ENCODE data around the gene PRR14L. TPM values are rescaled to one million over a fixed set of nuclear protein-coding genes. Genes with fewer than 3 reads are reported as not detected.

The PRR14L gene
- total and polyA plus RNA-seq, 2 of the 13 experiments (the other 11 are each of a cell fraction or from before 2014, with no cell fraction given) = 6.6 to 16.5 TPM

GRCh38 chr22:31661851-31662667 is 87.9 kb downstream of the PRR14L start, which contains the start of gene PISD (continued):
- TF ChIP-seq ATF1 (CRISPR knock-in tag; IDR thresholded peaks at IDR 0.05) = peak; percentile 99
- no peak for TF ChIP-seq AKNA (CRISPR knock-in tag; IDR thresholded peaks at IDR 0.05; ENCODE audit: borderline replicate concordance)
- peak; percentile 41; the same call in 1 of the 2 replicates for TF ChIP-seq ZNF766 (CRISPR knock-in tag; IDR thresholded peaks at IDR 0.05; ENCODE audit: borderline replicate concordance)
- 0 out of 2 replicates have a peak, but pooled peaks have one; percentile 42 for TF ChIP-seq ZNF543 (CRISPR knock-in tag; IDR thresholded peaks at IDR 0.05)
- 0 out of 2 replicates have a peak, but pooled peaks have one; percentile 47 for TF ChIP-seq SMAD9 (CRISPR knock-in tag; IDR thresholded peaks at IDR 0.05)
- 0 out of 2 replicates have a peak, but pooled peaks have one; percentile 40 for TF ChIP-seq ZNF33B (CRISPR knock-in tag; IDR thresholded peaks at IDR 0.05)
- peak; percentile 79; the same call in 1 of the 2 replicates for TF ChIP-seq SAFB2 (CRISPR knock-in tag; IDR thresholded peaks at IDR 0.05; ENCODE audit: borderline replicate concordance, low read depth)
- TF ChIP-seq ZNF251 (CRISPR knock-in tag; IDR thresholded peaks at IDR 0.05) = no peak
- peak; percentile 94 for TF ChIP-seq PPARG (CRISPR knock-in tag; conservative IDR thresholded peaks at IDR 0.05)
- no peak for TF ChIP-seq HNF4A (CRISPR knock-in tag; IDR thresholded peaks at IDR 0.05)
- peak; percentile 37; the same call in 1 of the 2 replicates for TF ChIP-seq SKIL (CRISPR knock-in tag; IDR thresholded peaks at IDR 0.05; ENCODE audit: borderline replicate concordance)
- TF ChIP-seq XRCC5 (optimal IDR thresholded peaks at IDR 0.05; ENCODE audit: low read length) = peak; percentile 72
- TF ChIP-seq THRA (CRISPR knock-in tag; IDR thresholded peaks at IDR 0.05; ENCODE audit: borderline replicate concordance) = 0 out of 2 replicates have a peak, but pooled peaks have one; percentile 21
- no peak for TF ChIP-seq LRRFIP1 (CRISPR knock-in tag; conservative IDR thresholded peaks at IDR 0.05)
- TF ChIP-seq ZBTB26 (CRISPR knock-in tag; IDR thresholded peaks at IDR 0.05; ENCODE audit: borderline replicate concordance) = peak; percentile 91

Data from HepG2 (cell line).